ENCODE results near the gene FAM241A. TPM values are rescaled to one million over a fixed set of nuclear protein-coding genes. Genes with fewer than 3 reads are reported as not detected.

FAM241A gene
- total RNA-seq, 2 experiments from 2014 or later, result 4.1 to 4.5 TPM

- DNase-seq (peak; percentile 16), ATAC-seq (peak; percentile 67)
- no peak overlapping the region for H3K4me3 Mint-ChIP-seq
- POLR2A ChIA-PET, result interaction anchor here (0.6 to 1.2 kb wide), 3 partner anchors 7 to 49 kb away, joined by 3 to 6 read pairs (median 3); no protein-coding TSS in a partner anchor
- CTCF ChIA-PET, result interaction anchor here (1.1 to 2.5 kb wide), 2 partner anchors 83 to 84 kb away, joined by 3 to 9 read pairs; no protein-coding TSS in a partner anchor
- peaks cover 46% of the 10 kb centered on the region for H3K36me3 Mint-ChIP-seq (ENCODE audit: low read depth)
- H3K27ac Mint-ChIP-seq, result peak overlapping the region; percentile 30
- no peak for TF ChIP-seq CTCF (IDR thresholded peaks at IDR 0.05)
- no peaks in the 10 kb centered on the region for H3K9me3 Mint-ChIP-seq
- H3K4me1 Mint-ChIP-seq (ENCODE audit: low read depth), result peaks cover 46% of the 10 kb centered on the region
- intact Hi-C loops (cut with micrococcal nuclease), result no loop called here
- no peaks in the 10 kb centered on the region for H3K27me3 Mint-ChIP-seq
These were observed 38.0 kb downstream of the FAM241A start for GRCh38 chr4:112183252-112183651.

- Mint-ChIP-seq H3K9me3 (no peaks in the 10 kb centered on the region), H3K27me3 (no peaks in the 10 kb centered on the region), H3K27ac (no peak overlapping the region), H3K4me3 (no peak overlapping the region), H3K36me3 (ENCODE audit: low read depth) (peaks cover 40% of the 10 kb centered on the region), H3K4me1 (ENCODE audit: low read depth) (peaks cover 40% of the 10 kb centered on the region)
- intact Hi-C loops (cut with micrococcal nuclease), result no loop called here
- peak; percentile 49 for ATAC-seq
- CTCF ChIA-PET, result interaction anchor here (0.7 to 0.8 kb wide), 2 partner anchors 13 to 36 kb away, joined by 3 read pairs; no protein-coding TSS in a partner anchor
- TF ChIP-seq CTCF (IDR thresholded peaks at IDR 0.05), result no peak
- DNase-seq, result no peak
- POLR2A ChIA-PET, result no interaction called here
These were observed 39.2 kb downstream of the FAM241A start for GRCh38 chr4:112184438-112184837.

GRCh38 chr4:112185334-112185733 is 40.1 kb downstream of the FAM241A start:
- CTCF ChIA-PET, result no interaction called here
- intact Hi-C loops (cut with micrococcal nuclease), result no loop called here
- Mint-ChIP-seq H3K27me3 (no peaks in the 10 kb centered on the region), H3K36me3 (ENCODE audit: low read depth) (peaks cover 43% of the 10 kb centered on the region), H3K9me3 (no peaks in the 10 kb centered on the region), H3K27ac (peak overlapping the region; percentile 6), H3K4me1 (ENCODE audit: low read depth) (peaks cover 37% of the 10 kb centered on the region), H3K4me3 (no peak overlapping the region)
- no peak for DNase-seq
- no peak for ATAC-seq
- POLR2A ChIA-PET, result interaction anchor here (1.1 kb wide), 1 partner anchor 40 kb away, joined by 4 read pairs; the partner anchor contains the start of gene FAM241A
- TF ChIP-seq CTCF (IDR thresholded peaks at IDR 0.05), result no peak

GRCh38 chr4:112185740-112186670 is 40.8 kb downstream of the FAM241A start:
- H3K9me3 Mint-ChIP-seq, result no peaks in the 10 kb centered on the region
- POLR2A ChIA-PET, result interaction anchor here (0.6 to 1.1 kb wide), 2 partner anchors 40 to 399 kb away, joined by 3 to 4 read pairs; partner anchors contain the start of gene FAM241A
- DNase-seq (no peak), ATAC-seq (no peak)
- CTCF ChIA-PET, result interaction anchor here (1.4 kb wide), 1 partner anchor 338 kb away, joined by 3 read pairs; no protein-coding TSS in a partner anchor
- H3K4me3 Mint-ChIP-seq, result no peak overlapping the region
- no peak for TF ChIP-seq CTCF (IDR thresholded peaks at IDR 0.05)
- peaks cover 32% of the 10 kb centered on the region for H3K4me1 Mint-ChIP-seq (ENCODE audit: low read depth)
- intact Hi-C loops (cut with micrococcal nuclease), result no loop called here
- H3K27me3 Mint-ChIP-seq, result no peaks in the 10 kb centered on the region
- H3K27ac Mint-ChIP-seq, result no peak overlapping the region
- peaks cover 44% of the 10 kb centered on the region for H3K36me3 Mint-ChIP-seq (ENCODE audit: low read depth)

GRCh38 chr4:112189754-112190153 is 44.5 kb downstream of the FAM241A start:
- Mint-ChIP-seq H3K4me3 (no peak overlapping the region), H3K9me3 (no peaks in the 10 kb centered on the region), H3K27me3 (no peaks in the 10 kb centered on the region), H3K36me3 (ENCODE audit: low read depth) (peaks cover 31% of the 10 kb centered on the region), H3K27ac (no peak overlapping the region), H3K4me1 (ENCODE audit: low read depth) (peaks cover 4% of the 10 kb centered on the region)
- DNase-seq (no peak), ATAC-seq (no peak)
- CTCF ChIA-PET, result interaction anchor here (1.0 to 1.3 kb wide), 3 partner anchors 13 to 90 kb away, joined by 3 read pairs; no protein-coding TSS in a partner anchor
- POLR2A ChIA-PET, result no interaction called here
- intact Hi-C loops (cut with micrococcal nuclease), result no loop called here
- no peak for TF ChIP-seq CTCF (IDR thresholded peaks at IDR 0.05)
